GM19035 (cell line): ENCODE results near the gene CGB1.
"Not testable (repeated sequence)": the region's sequence is repeated elsewhere in the genome, so short reads cannot be mapped to it uniquely, and the experiment has no call there.

Experiments used
- ATAC-seq: cut with Tn5 transposase; IDR thresholded peaks from one replicate; pipeline ENCODE4 v1.9.1; 2021; ENCODE audit not compliant: unreplicated experiment

The CGB1 gene

GRCh38 chr19:49024233-49024632 lies 12.5 kb downstream of the CGB1 start, which contains the start of gene CGB3:
Gene CGB3, minus strand, starts transcription at chr19:49024333. Its CDS starts 362 bp downstream, at chr19:49023971.
- not testable (repeated sequence) for ATAC-seq

- no peak for ATAC-seq
Observed at GRCh38 chr19:49022116-49022515, 14.6 kb downstream of the CGB1 start.

GRCh38 chr19:49020931-49021895 lies 15.5 kb downstream of the CGB1 start:
- no peak for ATAC-seq

GRCh38 chr19:49020342-49020741 lies 16.4 kb downstream of the CGB1 start:
- ATAC-seq, result no peak

- ATAC-seq, result peak; percentile 49
Observed at GRCh38 chr19:49019242-49019932, 17.3 kb downstream of the CGB1 start.

GRCh38 chr19:49018388-49019241 lies 18.1 kb downstream of the CGB1 start:
- not testable (repeated sequence) for ATAC-seq

- ATAC-seq, result peak; percentile 43
Observed at GRCh38 chr19:49017666-49018351, 18.9 kb downstream of the CGB1 start.

- ATAC-seq, result no peak
Observed at GRCh38 chr19:49017041-49017665, 19.5 kb downstream of the CGB1 start, which contains the start of gene LHB. Gene LHB, minus strand, starts transcription at chr19:49017091. Its CDS starts 10 bp downstream, at chr19:49017081.

- no peak for ATAC-seq
Observed at GRCh38 chr19:49016067-49016839, 20.4 kb downstream of the CGB1 start.

- no peak for ATAC-seq
Observed at GRCh38 chr19:49014870-49015255, 21.8 kb downstream of the CGB1 start.

GRCh38 chr19:49014123-49014869 lies 22.4 kb downstream of the CGB1 start:
- ATAC-seq, result no peak

- no peak for ATAC-seq
Observed at GRCh38 chr19:49011194-49011593, 25.5 kb downstream of the CGB1 start.

GRCh38 chr19:49010453-49010852 lies 26.2 kb downstream of the CGB1 start:
- no peak for ATAC-seq

GRCh38 chr19:49009828-49010227 lies 26.9 kb downstream of the CGB1 start:
- no peak for ATAC-seq

- no peak for ATAC-seq
Observed at GRCh38 chr19:49006905-49007304, 29.8 kb downstream of the CGB1 start.

GRCh38 chr19:49004964-49005614 lies 31.6 kb downstream of the CGB1 start:
- no peak for ATAC-seq

GRCh38 chr19:49004133-49004532 lies 32.6 kb downstream of the CGB1 start:
- ATAC-seq, result no peak
